H9 (cell line): ENCODE measurements around the gene ZPR1. TPM values are rescaled to one million over a fixed set of nuclear protein-coding genes. Genes with fewer than 3 reads are reported as not detected.

Source experiments
- DNase-seq: peaks from one replicate; pipeline ENCODE4 v3.0.0-alpha.2; 2017
- H2AFZ ChIP-seq: one replicate; pipeline ENCODE4 v1.6.1; 2013; ENCODE audit warnings: mild to moderate bottlenecking, low read length, control low read depth, moderate library complexity
- H2AK5ac ChIP-seq: 2 replicates; pipeline ENCODE4 v1.6.1; 2013; ENCODE audit warnings: low read length, control low read depth, mixed read lengths; ENCODE audit not compliant: insufficient read length
- H2BK120ac ChIP-seq: one replicate; pipeline ENCODE4 v1.6.1; 2013; ENCODE audit warnings: low read depth, mild to moderate bottlenecking, low read length, control low read depth, inconsistent platforms; ENCODE audit not compliant: poor library complexity, severe bottlenecking
- H2BK12ac ChIP-seq: 2 replicates; pipeline ENCODE4 v1.6.1; 2013; ENCODE audit warnings: low read length, control low read depth, mixed read lengths, low read depth; ENCODE audit not compliant: insufficient read length
- H2BK15ac ChIP-seq: 2 replicates; pipeline ENCODE4 v1.6.1; 2013; ENCODE audit warnings: low read depth, low read length, control low read depth
- H2BK20ac ChIP-seq: one replicate; pipeline ENCODE4 v1.6.1; 2013; ENCODE audit warnings: low read depth, mild to moderate bottlenecking, low read length, control low read depth, inconsistent platforms; ENCODE audit not compliant: poor library complexity, severe bottlenecking
- H2BK5ac ChIP-seq: 2 replicates; pipeline ENCODE4 v1.6.1; 2013; ENCODE audit warnings: low read length, control low read depth, mixed read lengths; ENCODE audit not compliant: insufficient read length
- H3K14ac ChIP-seq: 2 replicates; pipeline ENCODE4 v1.6.1; 2013; ENCODE audit warnings: low read length, control low read depth; ENCODE audit not compliant: insufficient read depth
- H3K18ac ChIP-seq: 2 replicates; pipeline ENCODE4 v1.6.1; 2013; ENCODE audit warnings: low read depth, mild to moderate bottlenecking, mixed read lengths, low read length, control low read depth; ENCODE audit not compliant: insufficient read length
- H3K23ac ChIP-seq: 2 replicates; pipeline ENCODE4 v1.6.1; 2013; ENCODE audit warnings: low read length, control low read depth, mixed read lengths, low read depth; ENCODE audit not compliant: insufficient read length
- H3K23me2 ChIP-seq: 2 replicates; pipeline ENCODE4 v1.6.1; 2013; ENCODE audit warnings: low read depth, mild to moderate bottlenecking, mixed read lengths, low read length, control low read depth; ENCODE audit not compliant: insufficient read length, poor library complexity, severe bottlenecking
- H3K27ac ChIP-seq: 2 replicates; pipeline ENCODE4 v1.5.1; 2013; ENCODE audit warnings: low read length, control low read depth, mixed read lengths, low read depth; ENCODE audit not compliant: insufficient read length
- H3K27me3 ChIP-seq: 2 replicates; pipeline ENCODE4 v1.6.1; 2013; ENCODE audit warnings: low read length, control low read depth, inconsistent platforms; ENCODE audit not compliant: insufficient read depth
- H3K4ac ChIP-seq: 2 replicates; pipeline ENCODE4 v1.6.1; 2013; ENCODE audit warnings: low read depth, mild to moderate bottlenecking, control low read depth, inconsistent platforms, low read length, moderate library complexity
- H3K4me1 ChIP-seq: 2 replicates; pipeline ENCODE4 v1.6.1; 2013; ENCODE audit warnings: low read length, control low read depth, inconsistent platforms; ENCODE audit not compliant: insufficient read depth
- H3K4me2 ChIP-seq: 2 replicates; pipeline ENCODE4 v1.6.1; 2013; ENCODE audit warnings: low read length, control low read depth, mixed read lengths; ENCODE audit not compliant: insufficient read length, insufficient read depth
- H3K56ac ChIP-seq: 2 replicates; pipeline ENCODE4 v1.6.1; 2013; ENCODE audit warnings: low read depth, mild to moderate bottlenecking, mixed read lengths, low read length, control low read depth; ENCODE audit not compliant: insufficient read length
- H3K79me1 ChIP-seq: 2 replicates; pipeline ENCODE4 v1.6.1; 2013; ENCODE audit warnings: low read depth, mild to moderate bottlenecking, moderate library complexity, low read length, control low read depth, inconsistent platforms; ENCODE audit not compliant: insufficient read depth, poor library complexity, severe bottlenecking
- H3K79me2 ChIP-seq: 2 replicates; pipeline ENCODE4 v1.6.1; 2013; ENCODE audit warnings: low read length, control low read depth, inconsistent platforms; ENCODE audit not compliant: insufficient read depth
- H3K9ac ChIP-seq: 2 replicates; pipeline ENCODE4 v1.6.1; 2013; ENCODE audit warnings: low read length, control low read depth, mixed read lengths; ENCODE audit not compliant: insufficient read length; ENCODE audit errors: extremely low read depth
- H3K9me3 ChIP-seq: one replicate; pipeline ENCODE4 v1.6.1; 2013; ENCODE audit warnings: low read depth, low read length, inconsistent platforms; ENCODE audit not compliant: control insufficient read depth
- H3T11ph ChIP-seq: one replicate; pipeline ENCODE4 v1.6.1; 2013; ENCODE audit warnings: mild to moderate bottlenecking, low read length, control low read depth, inconsistent platforms
- H4K20me1 ChIP-seq: one replicate; pipeline ENCODE4 v1.6.1; 2013; ENCODE audit not compliant: control insufficient read depth, insufficient read length, insufficient read depth
- H4K5ac ChIP-seq: 2 replicates; pipeline ENCODE4 v1.6.1; 2013; ENCODE audit warnings: low read depth, mild to moderate bottlenecking, mixed read lengths, low read length, control low read depth; ENCODE audit not compliant: insufficient read length
- H4K8ac ChIP-seq: replicated peaks from 2 replicates; pipeline ENCODE4 v1.6.1; 2013; ENCODE audit warnings: low read length, control low read depth, mixed read lengths, low read depth; ENCODE audit not compliant: insufficient read length
- H4K91ac ChIP-seq: 2 replicates; pipeline ENCODE4 v1.6.1; 2013; ENCODE audit warnings: low read depth, mild to moderate bottlenecking, moderate library complexity, mixed read lengths, low read length, control low read depth; ENCODE audit not compliant: insufficient read length
- H3K27ac Mint-ChIP-seq, 3 experiments: 2 replicates in 2 of 3; 3 replicates in 1 of 3; pipeline ENCODE4 v1.8.0; 2020 to 2021; ENCODE audit warnings: mixed read lengths in 3 of 3, mild to moderate bottlenecking in 1 of 3, moderate library complexity in 1 of 3
- H3K27me3 Mint-ChIP-seq: 2 replicates; pipeline ENCODE4 v1.8.0; 2021; ENCODE audit warnings: low read depth, mild to moderate bottlenecking, moderate library complexity, mixed read lengths
- H3K36me3 Mint-ChIP-seq, 3 experiments: 2 replicates in 2 of 3; 3 replicates in 1 of 3; pipeline ENCODE4 v1.8.0; 2020 to 2021; ENCODE audit warnings: low read depth in 3 of 3, mixed read lengths in 3 of 3; ENCODE audit not compliant: insufficient read depth in 1 of 3
- H3K4me1 Mint-ChIP-seq, 2 experiments: 2 replicates each; pipeline ENCODE4 v1.8.0; 2020; ENCODE audit warnings: mixed read lengths in 2 of 2
- H3K4me3 Mint-ChIP-seq, 2 experiments: 2 replicates in 1 of 2; 3 replicates in 1 of 2; pipeline ENCODE4 v1.8.0; 2020 to 2021; ENCODE audit warnings: mild to moderate bottlenecking in 2 of 2, mixed read lengths in 2 of 2, moderate library complexity in 1 of 2
- H3K9me3 Mint-ChIP-seq, 2 experiments: 2 replicates in 1 of 2; 3 replicates in 1 of 2; pipeline ENCODE4 v1.8.0; 2020; ENCODE audit warnings: mild to moderate bottlenecking in 2 of 2, mixed read lengths in 2 of 2, moderate library complexity in 1 of 2
- WGBS: extraction: QIAGEN DNeasy Blood & Tissue Kit; methylation state at CpG from one replicate; pipeline ENCODE4 v1.1.7; 2013; ENCODE audit warnings: missing lambda C conversion rate, low lambda C conversion rate, mixed read lengths; ENCODE audit not compliant: insufficient read length; ENCODE audit errors: extremely low coverage; 5-methylcytosine and 5-hydroxymethylcytosine counted together
- total RNA-seq: library from RNA; stranded (reverse); gene quantifications from 2 replicates; pipeline ENCODE4 v1.2.1, GENCODE V29; 2021
- TF ChIP-seq, protein P1 (sequence below): fragments of 200-600 bp; sonication (generic); conservative IDR thresholded peaks from 3 replicates; pipeline ENCODE4 v1.8.0; 2021; ENCODE audit warnings: antibody characterized with exemption, mild to moderate bottlenecking

Gene ZPR1
- total RNA-seq, 1 experiment from 2014 or later, result 82.0 TPM

DNA sequence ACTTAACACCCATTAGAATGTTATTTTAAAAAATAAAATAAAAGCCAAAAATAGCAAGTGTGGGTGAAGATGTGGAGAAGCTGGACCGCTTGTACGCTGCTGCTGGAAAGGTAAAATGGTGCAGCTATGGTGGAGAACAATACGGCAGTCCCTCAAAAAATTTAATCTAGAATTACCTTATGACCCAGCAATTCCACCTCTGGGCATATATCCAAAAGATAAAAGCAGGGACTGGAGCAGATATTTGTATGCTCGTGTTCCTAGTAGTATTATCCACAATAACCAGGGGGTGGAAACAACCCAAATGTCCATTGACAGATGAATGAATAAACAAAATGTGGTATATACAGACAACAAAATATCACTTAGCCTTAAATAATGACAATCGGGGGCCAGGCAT, 10.0 kb upstream of the ZPR1 start:
- WGBS, result no CpG with 5 or more reads among the region's 5 CpGs
- H3K79me1 ChIP-seq, result no peaks in the 10 kb centered on the region
- no peak overlapping the region for H2AK5ac ChIP-seq
- H2BK5ac ChIP-seq, result no peak overlapping the region
- H2BK12ac ChIP-seq, result no peak overlapping the region
- no peak overlapping the region for H3T11ph ChIP-seq
- H3K9me3 ChIP-seq, result no peaks in the 10 kb centered on the region
- H3K4me3 Mint-ChIP-seq, result no peak overlapping the region
- no peak overlapping the region for H2BK15ac ChIP-seq
- TF ChIP-seq, protein P1, sequence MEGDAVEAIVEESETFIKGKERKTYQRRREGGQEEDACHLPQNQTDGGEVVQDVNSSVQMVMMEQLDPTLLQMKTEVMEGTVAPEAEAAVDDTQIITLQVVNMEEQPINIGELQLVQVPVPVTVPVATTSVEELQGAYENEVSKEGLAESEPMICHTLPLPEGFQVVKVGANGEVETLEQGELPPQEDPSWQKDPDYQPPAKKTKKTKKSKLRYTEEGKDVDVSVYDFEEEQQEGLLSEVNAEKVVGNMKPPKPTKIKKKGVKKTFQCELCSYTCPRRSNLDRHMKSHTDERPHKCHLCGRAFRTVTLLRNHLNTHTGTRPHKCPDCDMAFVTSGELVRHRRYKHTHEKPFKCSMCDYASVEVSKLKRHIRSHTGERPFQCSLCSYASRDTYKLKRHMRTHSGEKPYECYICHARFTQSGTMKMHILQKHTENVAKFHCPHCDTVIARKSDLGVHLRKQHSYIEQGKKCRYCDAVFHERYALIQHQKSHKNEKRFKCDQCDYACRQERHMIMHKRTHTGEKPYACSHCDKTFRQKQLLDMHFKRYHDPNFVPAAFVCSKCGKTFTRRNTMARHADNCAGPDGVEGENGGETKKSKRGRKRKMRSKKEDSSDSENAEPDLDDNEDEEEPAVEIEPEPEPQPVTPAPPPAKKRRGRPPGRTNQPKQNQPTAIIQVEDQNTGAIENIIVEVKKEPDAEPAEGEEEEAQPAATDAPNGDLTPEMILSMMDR, result no peak
- no peak overlapping the region for H3K9ac ChIP-seq
- no peak overlapping the region for H4K5ac ChIP-seq
- H3K23me2 ChIP-seq, result no peaks in the 10 kb centered on the region
- no peak overlapping the region for H2BK120ac ChIP-seq
- no peaks in the 10 kb centered on the region for H3K9me3 Mint-ChIP-seq
- no peak overlapping the region for H3K14ac ChIP-seq
- no peak overlapping the region for H3K4me2 ChIP-seq
- DNase-seq, result no peak
- H3K18ac ChIP-seq, result no peak overlapping the region
- H3K27me3 ChIP-seq, result no peaks in the 10 kb centered on the region
- H3K27me3 Mint-ChIP-seq, result no peaks in the 10 kb centered on the region; the same call in 1 of the 2 replicates
- no peak overlapping the region for H3K27ac ChIP-seq
- no peak overlapping the region for H4K91ac ChIP-seq
- H3K23ac ChIP-seq, result no peak overlapping the region
- no peaks in the 10 kb centered on the region for H3K36me3 Mint-ChIP-seq
- H2BK20ac ChIP-seq, result no peak overlapping the region
- H4K20me1 ChIP-seq, result no peaks in the 10 kb centered on the region
- H2AFZ ChIP-seq, result no peak overlapping the region
- H4K8ac ChIP-seq, result no peak overlapping the region
- H3K27ac Mint-ChIP-seq, result no peak overlapping the region
- H3K4me1 ChIP-seq, result no peaks in the 10 kb centered on the region
- no peaks in the 10 kb centered on the region for H3K79me2 ChIP-seq
- peaks cover 2 to 7% of the 10 kb centered on the region in 2 experiments; a peak in 2 of 4 replicates for H3K4me1 Mint-ChIP-seq
- no peak overlapping the region for H3K56ac ChIP-seq
- no peak overlapping the region for H3K4ac ChIP-seq
